Hepatocyte (in vitro differentiated cells): Measurements from ENCODE around the gene KIF5C. TPM values are rescaled to one million over a fixed set of nuclear protein-coding genes. Genes with fewer than 3 reads are reported as not detected.

Source experiments
- DNase-seq: peaks from one replicate; pipeline ENCODE4 v3.0.0-alpha.2; 2016; ENCODE audit warnings: low spot score
- H2AFZ ChIP-seq: fragments of 200-600 bp; sonication (generic); 2 replicates; pipeline ENCODE4 v1.6.0; 2016; ENCODE audit warnings: antibody characterized with exemption, mild to moderate bottlenecking
- H3K27ac ChIP-seq: fragments of 200-600 bp; sonication (generic); 2 replicates; pipeline ENCODE4 v1.5.1; 2016; ENCODE audit warnings: mild to moderate bottlenecking
- H3K27me3 ChIP-seq: fragments of 200-600 bp; sonication (generic); 2 replicates; pipeline ENCODE4 v1.6.1; 2016
- H3K36me3 ChIP-seq: fragments of 200-600 bp; sonication (generic); replicated peaks from 2 replicates; pipeline ENCODE4 v1.5.1; 2016; ENCODE audit warnings: low read depth; ENCODE audit not compliant: insufficient read depth
- H3K4me1 ChIP-seq: fragments of 200-600 bp; sonication (generic); 2 replicates; pipeline ENCODE4 v1.5.1; 2016; ENCODE audit warnings: mild to moderate bottlenecking, moderate library complexity; ENCODE audit not compliant: insufficient read depth
- H3K4me2 ChIP-seq: fragments of 200-600 bp; sonication (generic); 2 replicates; pipeline ENCODE4 v1.6.0; 2016
- H3K4me3 ChIP-seq: fragments of 200-600 bp; sonication (generic); 2 replicates; pipeline ENCODE4 v1.5.1; 2016; ENCODE audit warnings: mild to moderate bottlenecking
- H3K79me2 ChIP-seq: fragments of 200-600 bp; sonication (generic); 2 replicates; pipeline ENCODE4 v1.6.0; 2017; ENCODE audit warnings: mild to moderate bottlenecking
- H3K9me2 ChIP-seq: fragments of 200-600 bp; sonication (generic); replicated peaks from 2 replicates; pipeline ENCODE4 v1.6.0; 2017; ENCODE audit warnings: mild to moderate bottlenecking; ENCODE audit not compliant: insufficient read depth
- H3K9me3 ChIP-seq: fragments of 200-600 bp; sonication (generic); 2 replicates; pipeline ENCODE4 v1.5.1; 2016; ENCODE audit warnings: low read depth, mild to moderate bottlenecking
- H4K20me1 ChIP-seq: fragments of 200-600 bp; sonication (generic); 2 replicates; pipeline ENCODE4 v1.6.0; 2016; ENCODE audit warnings: mild to moderate bottlenecking; ENCODE audit not compliant: insufficient read depth, poor library complexity, severe bottlenecking
- CTCF ChIP-seq: fragments of 200-600 bp; sonication (generic); IDR thresholded peaks from 2 replicates; pipeline ENCODE4 v1.5.1; 2016; ENCODE audit warnings: antibody characterized with exemption, mild to moderate bottlenecking; ENCODE audit not compliant: poor library complexity
- EZH2 ChIP-seq: fragments of 200-600 bp; sonication (generic); IDR thresholded peaks from 2 replicates; pipeline ENCODE4 v1.6.1; 2016; ENCODE audit warnings: antibody characterized with exemption, mild to moderate bottlenecking, borderline replicate concordance
- EZH2phosphoT487 ChIP-seq: fragments of 200-600 bp; sonication (generic); IDR thresholded peaks from one replicate; pipeline ENCODE4 v1.6.1; 2018; ENCODE audit warnings: antibody characterized with exemption, mild to moderate bottlenecking, low read depth, moderate library complexity; ENCODE audit not compliant: unreplicated experiment, severe bottlenecking
- WGBS: methylation state at CpG from one replicate; pipeline ENCODE4 v1.1.6; 2016; ENCODE audit warnings: low lambda C conversion rate; ENCODE audit errors: missing lambda C conversion rate; 5-methylcytosine and 5-hydroxymethylcytosine counted together
- polyA plus RNA-seq: library from polyadenylated mRNA; unstranded; fragments of >200 nt; fragmentation: Nextera tagmentation; extraction: Ambion mirVana; gene quantifications from 2 replicates; pipeline ENCODE4 v1.2.1, GENCODE V29; 2016
- total RNA-seq: library from RNA; depleted of rRNA; stranded (reverse); fragments of >200 nt; gene quantifications from 2 replicates; pipeline ENCODE4 v1.2.3, GENCODE V29; 2014

Gene KIF5C
- total and polyA plus RNA-seq, 2 experiments from 2014 or later, result 2.1 to 3.6 TPM

GRCh38 chr2:148970385-148970784, 95.4 kb downstream of the KIF5C start:
- Histone ChIP-seq H3K4me2 (peak overlapping the region; percentile 37), H3K9me3 (no peaks in the 10 kb centered on the region), H3K9me2 (no peaks in the 10 kb centered on the region), H3K79me2 (no peaks in the 10 kb centered on the region), H2AFZ (no peak overlapping the region), H3K4me3 (no peak overlapping the region), H3K36me3 (no peaks in the 10 kb centered on the region), H3K27me3 (no peaks in the 10 kb centered on the region), H3K27ac (peak overlapping the region; percentile 6), H3K4me1 (peaks cover 8% of the 10 kb centered on the region), H4K20me1 (no peaks in the 10 kb centered on the region)
- no peak for TF ChIP-seq EZH2phosphoT487
- TF ChIP-seq EZH2, result no peak
- no peak for TF ChIP-seq CTCF
- no peak for DNase-seq
- WGBS, result 75% methylated on average over 2 of the region's 2 CpGs

GRCh38 chr2:148971547-148971946, 96.5 kb downstream of the KIF5C start:
- DNase-seq, result no peak
- H3K27ac ChIP-seq, result no peak overlapping the region
- H3K36me3 ChIP-seq, result no peaks in the 10 kb centered on the region
- no peak overlapping the region for H2AFZ ChIP-seq
- TF ChIP-seq EZH2phosphoT487 (no peak), EZH2 (no peak), CTCF (no peak)
- no peaks in the 10 kb centered on the region for H3K9me3 ChIP-seq
- no peaks in the 10 kb centered on the region for H3K27me3 ChIP-seq
- no peak overlapping the region for H3K4me3 ChIP-seq
- no peaks in the 10 kb centered on the region for H3K79me2 ChIP-seq
- no peak overlapping the region for H3K4me2 ChIP-seq
- no peaks in the 10 kb centered on the region for H3K9me2 ChIP-seq
- WGBS, result 77% methylated on average over 3 of the region's 3 CpGs
- H3K4me1 ChIP-seq, result peaks cover 8% of the 10 kb centered on the region
- no peaks in the 10 kb centered on the region for H4K20me1 ChIP-seq

- Histone ChIP-seq H3K79me2 (no peaks in the 10 kb centered on the region), H3K9me3 (no peaks in the 10 kb centered on the region), H3K4me2 (no peak overlapping the region), H3K4me1 (peaks cover 17% of the 10 kb centered on the region), H4K20me1 (no peaks in the 10 kb centered on the region), H3K9me2 (no peaks in the 10 kb centered on the region), H3K4me3 (no peak overlapping the region), H3K27ac (no peak overlapping the region), H3K27me3 (no peaks in the 10 kb centered on the region), H3K36me3 (no peaks in the 10 kb centered on the region), H2AFZ (no peak overlapping the region)
- no peak for TF ChIP-seq EZH2
- DNase-seq, result no peak
Measured at GRCh38 chr2:148974095-148974494, 99.1 kb downstream of the KIF5C start.

- 78% methylated on average over 7 of the region's 7 CpGs for WGBS
- no peaks in the 10 kb centered on the region for H3K9me2 ChIP-seq
Measured at GRCh38 chr2:148978026-148978685, 103.1 kb downstream of the KIF5C start.

More at GRCh38 chr2:148978026-148978685, 103.1 kb downstream of the KIF5C start:
- H3K27ac ChIP-seq, result no peak overlapping the region
- H3K9me3 ChIP-seq, result no peaks in the 10 kb centered on the region
- no peaks in the 10 kb centered on the region for H3K27me3 ChIP-seq
- H3K36me3 ChIP-seq, result no peaks in the 10 kb centered on the region
- TF ChIP-seq CTCF, result no peak
- TF ChIP-seq EZH2phosphoT487, result no peak
- TF ChIP-seq EZH2, result no peak
- H2AFZ ChIP-seq, result no peak overlapping the region
- no peak for DNase-seq
- H3K79me2 ChIP-seq, result no peaks in the 10 kb centered on the region
- H3K4me2 ChIP-seq, result no peak overlapping the region
- no peak overlapping the region for H3K4me3 ChIP-seq
- H4K20me1 ChIP-seq, result no peaks in the 10 kb centered on the region
- H3K4me1 ChIP-seq, result peaks cover 13% of the 10 kb centered on the region
